PC-3 (cell line): ENCODE measurements around the gene ZNF614. TPM values are rescaled to one million over a fixed set of nuclear protein-coding genes. Genes with fewer than 3 reads are reported as not detected.
"Not testable (repeated sequence)": the region's sequence is repeated elsewhere in the genome, so short reads cannot be mapped to it uniquely, and the experiment has no call there.

Experiments
- ATAC-seq: fragments of 200-7000 bp; cut with Tn5 transposase; 2 replicates; pipeline ENCODE4 v1.9.1; 2020; ENCODE audit warnings: mild to moderate bottlenecking, moderate library complexity
- BruUV-seq: library from RNA; stranded (reverse); fragments of 400-500 nt; replicated peaks from 2 replicates; lab custom pipeline; 2021; lab: Mats Ljungman, UMichigan
- CTCF ChIA-PET: fragments of 300-600 bp; sonication (Branson Sonifier 250); formaldehyde crosslinking; loops from one replicate; lab custom pipeline; 2022; ENCODE audit warnings: antibody characterized with exemption; lab: Charles Lee
- POLR2A ChIA-PET: fragments of 300-600 bp; sonication (Branson Sonifier 250); formaldehyde crosslinking; loops from one replicate; lab custom pipeline; 2022; ENCODE audit warnings: antibody characterized with exemption; ENCODE audit not compliant: unreplicated experiment; lab: Charles Lee
- DNase-seq: peaks from one replicate; pipeline ENCODE4 v3.0.0-alpha.2; 2015
- H2AFZ ChIP-seq: fragments of 300-600 bp; sonication (generic); 2 replicates; pipeline ENCODE4 v1.6.0; 2016; ENCODE audit warnings: antibody characterized with exemption, low read length
- H3F3A ChIP-seq: fragments of 300-600 bp; sonication (generic); one replicate; pipeline ENCODE4 v1.6.0; 2017; ENCODE audit warnings: antibody characterized with exemption, low read length, control low read depth, mild to moderate bottlenecking; ENCODE audit not compliant: unreplicated experiment
- H3K27ac ChIP-seq: fragments of 300-600 bp; sonication (generic); 2 replicates; pipeline ENCODE4 v1.5.1; 2016; ENCODE audit warnings: mild to moderate bottlenecking, low read length
- H3K27me3 ChIP-seq: fragments of 300-600 bp; sonication (generic); 2 replicates; pipeline ENCODE4 v1.6.1; 2016; ENCODE audit warnings: low read length, mixed read lengths
- H3K36me3 ChIP-seq: fragments of 300-600 bp; sonication (generic); 2 replicates; pipeline ENCODE4 v1.6.1; 2016; ENCODE audit warnings: low read depth, mixed run types, low read length, mixed read lengths
- H3K4me1 ChIP-seq: fragments of 300-600 bp; sonication (generic); 2 replicates; pipeline ENCODE4 v1.5.1; 2016; ENCODE audit warnings: low read length; ENCODE audit not compliant: insufficient read depth
- H3K4me2 ChIP-seq: fragments of 300-600 bp; sonication (generic); 2 replicates; pipeline ENCODE4 v1.6.0; 2016; ENCODE audit warnings: low read length
- H3K4me3 ChIP-seq: fragments of 300-600 bp; sonication (generic); 2 replicates; pipeline ENCODE4 v1.5.1; 2016; ENCODE audit warnings: mild to moderate bottlenecking, low read length, mixed read lengths
- H3K79me2 ChIP-seq: fragments of 300-600 bp; sonication (generic); 2 replicates; pipeline ENCODE4 v1.6.1; 2017; ENCODE audit warnings: low read length, mixed read lengths
- H3K9ac ChIP-seq: fragments of 300-600 bp; sonication (generic); 2 replicates; pipeline ENCODE4 v1.6.0; 2016; ENCODE audit warnings: mild to moderate bottlenecking, low read length
- H3K9me2 ChIP-seq: fragments of 300-600 bp; sonication (generic); replicated peaks from 2 replicates; pipeline ENCODE4 v1.6.1; 2016; ENCODE audit warnings: mixed run types, low read length, mixed read lengths
- H3K9me3 ChIP-seq: fragments of 300-600 bp; sonication (generic); 2 replicates; pipeline ENCODE4 v1.6.1; 2016; ENCODE audit warnings: low read length, mixed read lengths
- H4K20me1 ChIP-seq: fragments of 300-600 bp; sonication (generic); 2 replicates; pipeline ENCODE4 v1.6.1; 2016; ENCODE audit warnings: low read length, mixed read lengths
- EZH2 ChIP-seq: fragments of 300-600 bp; sonication (generic); IDR thresholded peaks from one replicate; pipeline ENCODE4 v1.6.1; 2017; ENCODE audit warnings: antibody characterized with exemption, mild to moderate bottlenecking, low read length; ENCODE audit not compliant: unreplicated experiment
- EZH2phosphoT487 ChIP-seq: fragments of 300-600 bp; sonication (generic); IDR thresholded peaks from 2 replicates; pipeline ENCODE4 v1.6.1; 2018; ENCODE audit warnings: mild to moderate bottlenecking, antibody characterized with exemption, low read length, borderline replicate concordance
- intact Hi-C: fragments of 100-400 bp; cut with micrococcal nuclease; formaldehyde crosslinking; loops from 2 replicates; pipeline ENCODE4 v1.9.0; 2023
- total RNA-seq: library from RNA; depleted of rRNA; stranded (reverse); fragments of >200 nt; gene quantifications from 2 replicates; pipeline ENCODE4 v1.2.3, GENCODE V29; 2014
- TF ChIP-seq, protein P1 (sequence below): fragments of 300-600 bp; sonication (generic); conservative IDR thresholded peaks from 2 replicates; pipeline ENCODE4 v1.5.1; 2017; ENCODE audit warnings: antibody characterized with exemption, low read depth, mild to moderate bottlenecking, low read length

Gene ZNF614
- total RNA-seq, 1 experiment from 2014 or later, result 10.4 TPM

DNA sequence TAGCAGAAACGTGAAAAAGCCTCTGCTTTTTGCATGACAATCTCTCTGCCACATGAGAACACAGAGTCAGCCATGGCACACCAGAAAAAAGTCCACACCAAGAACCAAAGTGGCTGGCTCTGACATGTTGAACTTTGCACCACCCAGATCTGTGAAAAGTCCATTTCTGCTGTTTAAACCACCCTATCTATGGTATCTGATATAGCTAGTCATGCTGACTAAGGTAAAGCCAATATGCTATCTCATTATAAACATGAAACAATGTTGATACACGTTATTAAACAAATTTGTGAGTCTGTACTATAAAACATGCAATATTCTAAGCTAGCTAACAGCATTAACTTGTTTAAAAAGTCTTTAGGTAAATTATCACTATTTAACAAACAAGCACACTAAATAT, 41.5 kb upstream of the ZNF614 start:
- Histone ChIP-seq H3K36me3 (peaks cover 99% of the 10 kb centered on the region), H3K9me2 (no peaks in the 10 kb centered on the region), H3K79me2 (no peaks in the 10 kb centered on the region), H4K20me1 (no peaks in the 10 kb centered on the region), H3K27me3 (no peaks in the 10 kb centered on the region), H3K4me3 (peak overlapping the region; percentile 23; the same call in 1 of the 2 replicates), H3K27ac (no peak overlapping the region), H3F3A (no peaks in the 10 kb centered on the region), H3K9ac (no peak overlapping the region), H2AFZ (no peak overlapping the region), H3K4me2 (no peak overlapping the region), H3K9me3 (peaks cover 85% of the 10 kb centered on the region), H3K4me1 (no peaks in the 10 kb centered on the region)
- no peak for ATAC-seq
- ChIA-PET CTCF (no interaction called here), POLR2A (no interaction called here)
- TF ChIP-seq, protein P1, sequence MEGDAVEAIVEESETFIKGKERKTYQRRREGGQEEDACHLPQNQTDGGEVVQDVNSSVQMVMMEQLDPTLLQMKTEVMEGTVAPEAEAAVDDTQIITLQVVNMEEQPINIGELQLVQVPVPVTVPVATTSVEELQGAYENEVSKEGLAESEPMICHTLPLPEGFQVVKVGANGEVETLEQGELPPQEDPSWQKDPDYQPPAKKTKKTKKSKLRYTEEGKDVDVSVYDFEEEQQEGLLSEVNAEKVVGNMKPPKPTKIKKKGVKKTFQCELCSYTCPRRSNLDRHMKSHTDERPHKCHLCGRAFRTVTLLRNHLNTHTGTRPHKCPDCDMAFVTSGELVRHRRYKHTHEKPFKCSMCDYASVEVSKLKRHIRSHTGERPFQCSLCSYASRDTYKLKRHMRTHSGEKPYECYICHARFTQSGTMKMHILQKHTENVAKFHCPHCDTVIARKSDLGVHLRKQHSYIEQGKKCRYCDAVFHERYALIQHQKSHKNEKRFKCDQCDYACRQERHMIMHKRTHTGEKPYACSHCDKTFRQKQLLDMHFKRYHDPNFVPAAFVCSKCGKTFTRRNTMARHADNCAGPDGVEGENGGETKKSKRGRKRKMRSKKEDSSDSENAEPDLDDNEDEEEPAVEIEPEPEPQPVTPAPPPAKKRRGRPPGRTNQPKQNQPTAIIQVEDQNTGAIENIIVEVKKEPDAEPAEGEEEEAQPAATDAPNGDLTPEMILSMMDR, result no peak
- TF ChIP-seq EZH2 (no peak), EZH2phosphoT487 (no peak)
- BruUV-seq, result no TSS peak
- no peak for DNase-seq
- intact Hi-C loops, result no loop called here

DNA sequence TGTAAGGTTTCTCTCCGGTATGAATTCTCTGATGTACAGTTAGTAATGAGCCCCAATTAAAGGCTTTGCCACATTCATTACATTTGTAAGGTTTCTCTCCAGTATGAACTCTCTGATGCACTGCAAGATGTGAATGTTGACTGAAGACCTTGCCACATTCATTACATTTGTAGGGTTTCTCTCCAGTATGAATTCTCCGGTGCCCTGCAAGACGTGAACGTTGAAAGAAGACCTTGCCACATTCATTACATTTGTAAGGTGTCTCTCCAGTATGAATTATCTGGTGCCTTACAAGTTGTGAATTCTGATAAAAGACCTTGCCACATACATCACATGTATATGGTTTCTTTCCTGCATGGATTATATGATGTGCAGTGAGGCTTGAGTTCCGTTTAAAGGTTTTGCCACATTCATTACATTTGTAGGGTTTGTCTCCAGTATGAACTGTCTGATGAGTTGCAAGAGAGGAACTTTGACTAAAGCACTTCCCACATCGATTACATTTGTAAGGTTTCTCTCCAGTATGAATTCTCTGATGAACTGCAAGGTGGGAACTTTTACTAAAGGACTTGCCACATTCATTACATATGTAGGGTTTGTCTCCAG, 38.2 kb upstream of the ZNF614 start:
- no peaks in the 10 kb centered on the region for H3F3A ChIP-seq
- no peak for TF ChIP-seq EZH2phosphoT487
- TF ChIP-seq, protein P1, result no peak
- TF ChIP-seq EZH2, result no peak
- H3K9ac ChIP-seq, result no peak overlapping the region
- no peaks in the 10 kb centered on the region for H3K79me2 ChIP-seq
- H3K27me3 ChIP-seq, result no peaks in the 10 kb centered on the region
- H3K36me3 ChIP-seq, result peaks cover 93% of the 10 kb centered on the region
- BruUV-seq, result no TSS peak
- POLR2A ChIA-PET, result no interaction called here
- CTCF ChIA-PET, result no interaction called here
- no peaks in the 10 kb centered on the region for H3K9me2 ChIP-seq
- intact Hi-C loops, result no loop called here
- H3K27ac ChIP-seq, result no peak overlapping the region
- H3K4me1 ChIP-seq, result no peaks in the 10 kb centered on the region
- H4K20me1 ChIP-seq, result no peaks in the 10 kb centered on the region
- no peak overlapping the region for H2AFZ ChIP-seq
- ATAC-seq (no peak), DNase-seq (no peak)
- H3K4me3 ChIP-seq, result no peak overlapping the region; the same call in 1 of the 2 replicates
- peaks cover 82% of the 10 kb centered on the region for H3K9me3 ChIP-seq
- no peak overlapping the region for H3K4me2 ChIP-seq

- H3K9ac ChIP-seq, result no peak overlapping the region
- no peaks in the 10 kb centered on the region for H3K27me3 ChIP-seq
- H3K9me2 ChIP-seq, result no peaks in the 10 kb centered on the region
- H3K79me2 ChIP-seq, result no peaks in the 10 kb centered on the region
- CTCF ChIA-PET, result no interaction called here
- no TSS peak for BruUV-seq
- no peaks in the 10 kb centered on the region for H4K20me1 ChIP-seq
- H3K27ac ChIP-seq, result no peak overlapping the region
- intact Hi-C loops, result no loop called here
- no peaks in the 10 kb centered on the region for H3F3A ChIP-seq
- TF ChIP-seq EZH2phosphoT487 (no peak), EZH2 (no peak)
- TF ChIP-seq, protein P1, result no peak
- no peak for ATAC-seq
- POLR2A ChIA-PET, result no interaction called here
- no peak for DNase-seq
- H3K4me2 ChIP-seq, result no peak overlapping the region
- peaks cover 91% of the 10 kb centered on the region for H3K36me3 ChIP-seq
- H3K9me3 ChIP-seq, result peaks cover 78% of the 10 kb centered on the region
- H3K4me1 ChIP-seq, result no peaks in the 10 kb centered on the region
- H3K4me3 ChIP-seq, result no peak overlapping the region; the same call in 1 of the 2 replicates
- H2AFZ ChIP-seq, result no peak overlapping the region
These were observed 37.2 kb upstream of the ZNF614 start for GRCh38 chr19:52065399-52065798.

- H3K27ac ChIP-seq, H2AFZ ChIP-seq, H3F3A ChIP-seq, ATAC-seq, intact Hi-C loops, H4K20me1 ChIP-seq, DNase-seq, BruUV-seq, POLR2A ChIA-PET, H3K79me2 ChIP-seq, CTCF ChIA-PET, H3K9me2 ChIP-seq, H3K9ac ChIP-seq, H3K27me3 ChIP-seq, H3K4me3 ChIP-seq, H3K4me1 ChIP-seq, H3K4me2 ChIP-seq: not testable (repeated sequence)
- Histone ChIP-seq H3K36me3 (peaks cover 36% of the 10 kb centered on the region; the same call in 1 of the 2 replicates), H3K9me3 (peaks cover 24% of the 10 kb centered on the region)
These were observed 28.3 kb upstream of the ZNF614 start for GRCh38 chr19:52056480-52056879.
